ENCODE measurements around the gene MAEA.
"Not testable (repeated sequence)": the region's sequence is repeated elsewhere in the genome, so short reads cannot be mapped to it uniquely, and the experiment has no call there.

MAEA gene

GRCh38 chr4:1285151-1285789 lies 4.4 kb upstream of the MAEA start:
- DNase-seq = no peak

DNA sequence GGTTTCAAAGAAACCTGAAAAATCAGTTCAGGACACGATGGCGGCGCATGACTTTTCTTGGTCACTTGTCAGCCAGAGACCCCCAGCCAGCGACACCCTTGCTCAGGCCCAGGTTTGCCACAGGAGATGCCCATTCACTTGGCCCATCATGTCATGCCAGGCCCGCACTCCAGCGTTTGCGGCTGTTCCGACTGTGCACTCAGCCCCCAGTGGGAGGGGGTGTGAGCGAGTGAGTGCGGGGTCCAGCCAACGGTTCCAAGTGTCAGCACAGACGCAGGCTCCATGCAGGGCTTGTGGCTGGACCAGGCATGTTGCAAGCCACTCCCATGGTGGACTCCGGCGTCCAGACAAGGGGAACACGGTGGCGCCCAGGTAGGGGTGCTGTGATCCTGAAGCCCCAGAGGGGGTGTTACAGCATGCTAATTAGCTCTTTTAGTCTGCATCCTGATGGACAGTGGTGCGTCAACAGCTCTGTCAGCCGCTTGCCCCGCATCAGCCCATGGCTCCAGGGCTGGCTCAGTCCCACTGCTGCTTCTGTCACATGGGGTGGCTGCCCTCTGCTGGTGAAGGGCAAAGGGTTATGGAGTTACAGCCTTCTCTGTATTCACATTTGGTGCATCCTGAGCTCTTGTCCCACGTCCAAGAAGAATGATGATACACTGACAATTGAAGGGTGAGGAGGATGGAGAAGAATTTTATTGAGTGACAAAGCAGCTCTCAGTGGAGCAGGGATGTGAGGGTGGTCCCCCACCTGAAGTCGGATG lies 3.7 kb upstream of the MAEA start:
- DNase-seq = no peak

DNA sequence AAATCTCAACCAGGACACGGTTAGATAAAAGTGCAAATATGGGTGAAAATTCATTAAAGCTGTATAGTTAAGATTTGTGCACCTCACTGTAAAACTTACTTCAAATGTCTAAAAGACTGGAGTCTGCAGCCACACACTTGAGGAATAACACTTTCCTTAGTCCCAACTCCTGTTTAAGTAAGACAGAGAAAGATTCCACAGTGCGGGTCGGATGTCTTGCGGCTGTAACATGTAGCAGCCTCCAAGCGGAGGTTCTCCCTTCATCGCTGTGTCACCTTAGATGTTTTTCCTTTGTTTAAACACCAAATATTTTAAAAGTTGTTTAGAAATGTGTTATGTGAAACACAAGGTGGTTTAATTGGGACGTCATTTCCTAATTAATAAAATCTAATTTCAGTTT lies 905 bp upstream of the MAEA start:
- no peak for DNase-seq

DNA sequence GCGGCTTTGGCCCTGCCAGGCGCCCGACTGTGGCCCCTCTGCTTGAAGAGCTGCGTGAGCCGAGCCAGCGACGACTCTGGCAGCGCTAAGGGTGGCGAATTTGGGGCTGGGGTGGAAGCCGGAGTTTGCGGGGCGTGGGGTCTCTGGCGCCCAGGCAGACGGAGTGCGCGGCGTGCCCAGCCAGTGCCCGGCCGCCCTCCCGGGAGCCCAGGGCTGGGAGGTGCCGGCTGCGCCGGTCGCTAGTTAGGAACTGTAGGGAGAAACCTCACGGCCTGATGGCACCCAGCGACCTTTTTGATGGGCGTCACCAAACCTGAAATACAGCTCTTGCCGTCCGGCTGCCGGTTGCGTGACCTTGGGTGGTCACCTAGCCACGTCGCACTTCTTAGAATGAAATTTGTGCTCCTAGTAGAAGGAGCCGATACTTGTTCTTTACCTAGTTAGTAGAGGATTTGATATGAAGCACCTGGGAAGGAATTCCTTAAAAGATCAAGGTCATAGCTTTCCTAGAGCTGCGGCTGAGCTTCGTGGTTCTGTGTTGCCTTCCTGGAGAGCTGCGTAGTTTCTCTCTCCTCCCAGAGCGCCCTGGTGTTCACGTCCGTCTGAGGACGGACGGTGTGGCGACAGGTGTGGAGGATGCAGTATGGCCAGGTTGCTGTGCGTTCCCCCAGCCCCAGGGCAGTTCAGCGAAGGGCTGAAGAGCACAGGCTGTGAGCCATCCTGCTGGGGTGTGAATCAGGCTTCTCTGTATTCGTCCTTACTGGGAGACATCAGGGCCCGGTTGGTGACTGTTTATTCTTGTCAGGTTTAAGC lies 680 bp downstream of the MAEA start:
- no peak for DNase-seq

GRCh38 chr4:1291091-1291490 lies 1.4 kb downstream of the MAEA start:
- no peak for DNase-seq

DNA sequence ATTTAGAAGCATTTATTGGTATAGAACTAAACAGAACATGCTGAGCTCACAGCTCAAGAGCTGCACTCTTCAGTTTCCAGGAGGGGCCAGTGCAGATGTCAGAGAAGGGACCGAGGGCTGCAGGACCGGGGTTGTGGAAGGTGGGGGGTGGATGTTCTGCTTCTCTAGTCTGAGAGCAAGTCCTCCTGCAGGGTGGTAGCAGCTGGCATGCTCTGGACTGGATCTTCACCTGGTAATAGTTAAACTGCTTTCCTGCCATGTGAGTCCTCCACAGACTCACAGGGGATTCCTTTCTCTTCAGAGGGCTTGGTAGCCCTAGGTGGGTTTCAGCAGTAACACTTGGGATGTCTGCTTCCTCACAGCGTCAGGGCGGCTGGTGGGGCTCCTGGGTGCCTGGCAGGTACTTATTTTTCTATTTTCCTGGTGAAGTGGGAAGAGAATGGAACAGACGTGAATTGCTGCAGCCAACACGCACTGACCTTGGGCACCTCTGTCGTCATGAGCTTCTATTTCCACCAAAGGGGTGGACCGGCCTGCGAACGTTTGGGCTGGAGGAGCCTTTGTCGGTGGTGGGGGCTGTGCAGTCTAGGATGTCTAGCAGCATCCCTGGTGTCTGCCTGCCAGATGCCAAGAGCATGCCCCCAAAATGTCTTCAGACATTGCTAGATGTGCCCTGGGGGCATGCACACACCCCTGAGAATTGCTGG lies 2.5 kb downstream of the MAEA start:
- no peak for DNase-seq

DNA sequence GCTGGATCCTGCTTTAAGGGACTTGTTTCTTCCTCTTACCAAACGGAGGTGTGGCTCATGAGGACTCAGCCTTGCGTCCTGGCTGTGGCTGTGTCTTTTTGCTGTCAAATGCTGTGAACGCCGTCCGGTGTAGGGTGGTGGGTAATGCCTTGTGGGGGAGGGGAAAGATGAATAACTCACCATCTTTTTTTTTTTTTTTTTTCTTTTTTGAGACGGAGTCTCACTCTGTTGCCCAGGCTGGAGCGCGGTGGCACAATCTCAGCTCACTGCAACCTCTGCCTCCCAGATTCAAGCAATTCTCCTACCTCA lies 3.0 kb downstream of the MAEA start:
- DNase-seq = not testable (repeated sequence)

- DNase-seq = no peak
Observed at GRCh38 chr4:1293531-1293941, 3.8 kb downstream of the MAEA start.

DNA sequence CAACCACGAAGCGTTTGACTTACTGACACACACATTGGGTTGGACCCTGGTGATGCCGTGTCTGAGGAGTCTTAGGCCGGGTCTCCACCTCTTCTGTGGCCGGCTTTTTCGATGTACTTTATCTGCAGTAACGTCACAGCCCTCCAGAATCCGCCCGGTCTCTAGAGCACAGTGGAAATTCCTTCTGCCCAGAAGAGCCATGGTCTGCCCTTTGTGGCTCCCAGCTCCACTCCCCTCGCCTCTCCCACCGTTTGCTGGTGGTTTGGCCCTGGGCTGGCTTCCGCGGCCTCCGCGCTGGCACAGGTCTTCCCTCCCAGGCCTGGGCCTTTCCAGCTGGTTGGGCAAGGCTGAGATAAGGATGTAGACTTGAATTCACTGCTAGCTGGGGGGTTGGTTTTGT lies 4.3 kb downstream of the MAEA start:
- no peak for DNase-seq

DNA sequence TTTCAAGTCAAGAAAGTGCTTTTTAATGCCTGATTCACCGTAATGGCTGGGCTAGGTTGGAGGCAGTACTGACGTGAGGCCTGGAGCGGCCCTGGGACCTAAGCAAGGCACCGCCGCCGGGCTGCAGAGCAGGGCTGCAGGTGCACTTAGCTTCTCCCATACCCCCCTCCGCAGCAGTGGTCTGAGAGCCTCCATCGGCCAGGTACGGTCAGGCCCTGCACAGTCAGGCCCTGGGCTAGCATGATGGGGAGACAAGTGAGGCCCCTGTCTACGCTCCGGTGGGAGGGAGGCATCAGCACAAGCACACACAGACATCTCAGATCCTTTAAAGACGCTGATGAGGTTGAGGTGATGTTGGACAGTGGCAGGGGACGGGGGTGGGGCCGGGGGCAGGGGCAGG lies 4.7 kb downstream of the MAEA start:
- DNase-seq = no peak

GRCh38 chr4:1294891-1295290 lies 5.2 kb downstream of the MAEA start:
- no peak for DNase-seq

- DNase-seq = no peak
Observed at GRCh38 chr4:1295405-1296055, 5.8 kb downstream of the MAEA start.

DNA sequence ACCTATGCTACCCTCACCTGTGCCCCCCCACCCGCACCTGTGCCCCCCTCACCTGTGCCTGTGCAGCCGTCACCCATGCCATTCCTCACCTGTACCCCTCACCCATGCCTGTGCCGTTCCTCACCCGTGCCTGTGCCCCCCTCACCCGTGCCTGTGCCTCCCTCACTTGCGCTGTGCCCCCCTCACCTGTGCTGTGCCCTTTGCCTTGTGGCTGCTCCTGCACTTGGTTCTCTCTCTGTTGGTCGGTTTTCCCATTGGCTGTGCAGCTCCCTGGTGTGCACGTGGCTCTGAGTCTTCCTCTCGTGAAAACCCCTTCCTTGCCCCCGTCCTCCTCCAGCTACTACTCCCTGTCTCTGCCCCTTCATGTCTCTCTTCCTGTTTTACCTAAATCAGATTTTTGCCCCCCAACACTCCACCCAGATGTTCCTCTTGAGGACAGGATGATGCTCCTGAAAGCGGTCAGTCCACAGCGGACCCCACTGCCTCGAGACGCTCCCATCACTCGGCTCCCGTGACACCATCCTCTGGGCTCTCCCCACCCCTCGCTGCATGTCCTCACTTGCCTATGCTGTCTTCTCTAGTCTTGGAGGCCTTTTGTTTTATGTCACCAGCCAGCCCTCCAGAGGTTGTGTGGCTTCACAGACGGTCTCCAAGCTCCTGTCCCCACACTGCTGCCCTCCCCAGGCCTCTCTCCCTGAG lies 6.8 kb downstream of the MAEA start:
- no peak for DNase-seq

- no peak for DNase-seq
Observed at GRCh38 chr4:1297023-1297395, 7.3 kb downstream of the MAEA start.

DNA sequence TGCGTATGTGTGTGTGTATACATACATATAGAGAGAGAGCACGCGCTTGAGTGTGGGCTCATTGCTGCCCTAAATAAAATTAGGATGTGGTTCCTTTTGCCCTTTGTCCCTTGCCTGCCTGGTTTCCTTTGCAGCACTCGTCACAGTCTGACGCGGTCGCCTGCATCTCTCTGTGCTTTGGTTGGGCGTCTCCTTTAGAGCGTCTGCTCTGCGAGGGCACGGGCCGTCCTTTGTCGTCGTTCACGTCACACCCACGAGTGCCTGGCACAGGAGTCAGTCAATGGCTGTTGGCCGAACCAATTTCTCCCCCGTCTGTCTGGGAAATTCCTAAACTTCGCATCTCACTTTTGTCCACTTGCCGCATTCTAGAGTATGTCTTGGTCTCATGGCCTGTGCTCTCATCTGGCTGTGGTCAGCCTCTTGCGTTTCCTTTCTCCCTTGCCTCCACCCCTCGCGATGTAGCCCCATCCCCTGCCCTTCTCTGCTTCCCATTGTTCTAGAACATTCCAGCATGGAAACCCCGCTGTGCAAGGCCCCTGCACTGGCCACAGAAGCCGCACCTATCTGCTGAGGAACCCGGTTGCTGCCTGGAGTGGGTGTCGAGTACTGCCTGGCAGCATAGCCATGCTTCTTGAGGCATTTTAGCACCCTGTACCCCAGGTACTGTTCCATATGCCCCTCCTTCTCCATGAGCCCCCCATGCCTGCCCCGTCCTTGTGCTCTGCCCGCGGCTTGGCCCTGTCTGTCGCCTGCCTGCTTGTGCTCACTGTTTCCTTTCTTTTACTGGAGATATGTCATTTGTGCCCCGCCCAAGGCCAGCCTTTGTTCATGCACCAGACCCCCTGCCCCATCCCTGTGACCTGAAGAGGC lies 8.0 kb downstream of the MAEA start:
- no peak for DNase-seq

DNA sequence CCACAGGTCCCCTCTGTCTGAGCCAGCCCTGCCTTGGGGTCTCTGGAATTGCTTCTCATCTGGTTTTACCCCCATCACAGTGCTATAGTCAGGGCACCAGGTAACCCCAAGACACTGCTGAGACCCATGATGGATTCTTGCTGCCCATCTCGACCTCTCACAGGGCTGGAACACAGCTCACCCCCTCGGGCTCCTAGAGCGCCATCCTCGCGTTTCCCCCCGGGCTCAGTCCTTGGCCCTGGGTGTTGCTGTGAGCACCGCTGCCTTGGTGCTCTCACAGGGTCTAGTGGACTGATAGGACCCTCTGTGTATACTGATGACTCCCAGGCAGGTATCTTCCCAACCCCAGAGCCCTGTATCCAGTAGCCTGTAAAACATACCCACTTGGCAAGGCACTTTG lies 8.8 kb downstream of the MAEA start:
- no peak for DNase-seq

DNA sequence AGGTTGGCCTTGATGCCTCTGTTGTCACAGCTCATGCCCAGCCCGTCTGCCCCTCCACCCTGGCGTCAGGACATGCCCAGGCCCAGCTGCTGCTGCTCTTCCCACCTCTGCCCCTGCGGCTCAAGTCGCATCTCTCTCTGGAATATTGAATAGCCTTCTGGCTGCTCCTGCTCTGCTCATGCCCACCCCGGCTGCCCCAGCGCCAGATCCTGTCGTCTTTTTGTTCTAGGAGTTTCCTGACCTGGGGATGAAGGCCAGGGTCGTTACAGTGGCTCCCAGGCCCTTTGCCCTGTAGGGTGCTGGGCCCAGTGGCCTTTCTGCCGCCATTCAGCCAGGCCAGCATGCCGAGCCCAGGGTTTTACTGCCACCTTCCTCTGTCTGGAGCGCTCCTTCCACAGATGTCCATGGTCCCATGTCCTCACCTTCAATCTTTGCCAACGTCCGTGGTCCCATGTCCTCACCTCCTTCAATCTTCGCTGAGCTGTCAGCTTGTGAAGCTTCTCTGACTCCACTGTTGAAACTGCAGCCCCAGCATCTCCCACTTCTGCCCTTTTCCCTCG lies 9.7 kb downstream of the MAEA start:
- DNase-seq = no peak

GRCh38 chr4:1300466-1301455 lies 11.1 kb downstream of the MAEA start:
- DNase-seq = no peak

- no peak for DNase-seq
Observed at GRCh38 chr4:1302159-1302558, 12.5 kb downstream of the MAEA start.

- no peak for DNase-seq
Observed at GRCh38 chr4:1305261-1305711, 15.6 kb downstream of the MAEA start.
